HG03139 (cell line): ENCODE results near the gene MEFV.
"Not testable (repeated sequence)": the region's sequence is repeated elsewhere in the genome, so short reads cannot be mapped to it uniquely, and the experiment has no call there.

ENCODE experiments used
- ATAC-seq: cut with Tn5 transposase; IDR thresholded peaks from one replicate; pipeline ENCODE4 v1.9.1; 2021; ENCODE audit not compliant: unreplicated experiment

Gene MEFV, protein sequence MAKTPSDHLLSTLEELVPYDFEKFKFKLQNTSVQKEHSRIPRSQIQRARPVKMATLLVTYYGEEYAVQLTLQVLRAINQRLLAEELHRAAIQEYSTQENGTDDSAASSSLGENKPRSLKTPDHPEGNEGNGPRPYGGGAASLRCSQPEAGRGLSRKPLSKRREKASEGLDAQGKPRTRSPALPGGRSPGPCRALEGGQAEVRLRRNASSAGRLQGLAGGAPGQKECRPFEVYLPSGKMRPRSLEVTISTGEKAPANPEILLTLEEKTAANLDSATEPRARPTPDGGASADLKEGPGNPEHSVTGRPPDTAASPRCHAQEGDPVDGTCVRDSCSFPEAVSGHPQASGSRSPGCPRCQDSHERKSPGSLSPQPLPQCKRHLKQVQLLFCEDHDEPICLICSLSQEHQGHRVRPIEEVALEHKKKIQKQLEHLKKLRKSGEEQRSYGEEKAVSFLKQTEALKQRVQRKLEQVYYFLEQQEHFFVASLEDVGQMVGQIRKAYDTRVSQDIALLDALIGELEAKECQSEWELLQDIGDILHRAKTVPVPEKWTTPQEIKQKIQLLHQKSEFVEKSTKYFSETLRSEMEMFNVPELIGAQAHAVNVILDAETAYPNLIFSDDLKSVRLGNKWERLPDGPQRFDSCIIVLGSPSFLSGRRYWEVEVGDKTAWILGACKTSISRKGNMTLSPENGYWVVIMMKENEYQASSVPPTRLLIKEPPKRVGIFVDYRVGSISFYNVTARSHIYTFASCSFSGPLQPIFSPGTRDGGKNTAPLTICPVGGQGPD

GRCh38 chr16:3256146-3256865 is at the start of gene MEFV:
Gene MEFV, minus strand, starts transcription at chr16:3256633. Its CDS starts 46 bp downstream, at chr16:3256587.
- no peak for ATAC-seq

DNA sequence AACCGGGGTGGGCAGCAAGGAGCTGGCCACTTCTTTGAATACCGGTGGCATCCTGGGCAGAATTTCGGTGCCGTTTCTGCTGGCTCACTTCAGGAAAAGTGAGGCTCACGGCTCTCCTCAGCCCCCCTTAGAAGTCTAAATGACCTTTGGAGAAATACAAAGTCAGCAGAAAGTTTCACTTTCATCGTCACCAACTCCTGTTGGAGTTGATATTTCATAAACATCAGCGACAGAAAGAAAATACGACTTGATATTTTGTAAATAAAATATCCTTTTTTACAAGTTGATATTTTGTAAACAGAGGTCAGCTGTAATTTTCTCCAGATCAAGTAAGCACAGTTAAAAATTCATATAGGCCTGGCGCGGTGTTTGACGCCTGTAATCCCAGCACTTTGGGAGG is 49.6 kb upstream of the MEFV start:
- no peak for ATAC-seq

- peak; percentile 86 for ATAC-seq
Observed at GRCh38 chr16:3305109-3306068, 49.0 kb upstream of the MEFV start, which contains the start of the genes TIGD7 and ZNF75A. Gene TIGD7, minus strand, starts transcription at chr16:3305430. Its CDS starts 4,816 bp downstream, at chr16:3300614. Gene ZNF75A, plus strand, starts transcription at chr16:3305497. Its CDS starts 2,932 bp downstream, at chr16:3308429.

GRCh38 chr16:3304370-3304769 is 47.9 kb upstream of the MEFV start:
- ATAC-seq = no peak

GRCh38 chr16:3295783-3296182 is 39.4 kb upstream of the MEFV start:
- no peak for ATAC-seq

GRCh38 chr16:3295209-3295608 is 38.8 kb upstream of the MEFV start:
- no peak for ATAC-seq

GRCh38 chr16:3292604-3293003 is 36.2 kb upstream of the MEFV start:
- ATAC-seq = no peak

DNA sequence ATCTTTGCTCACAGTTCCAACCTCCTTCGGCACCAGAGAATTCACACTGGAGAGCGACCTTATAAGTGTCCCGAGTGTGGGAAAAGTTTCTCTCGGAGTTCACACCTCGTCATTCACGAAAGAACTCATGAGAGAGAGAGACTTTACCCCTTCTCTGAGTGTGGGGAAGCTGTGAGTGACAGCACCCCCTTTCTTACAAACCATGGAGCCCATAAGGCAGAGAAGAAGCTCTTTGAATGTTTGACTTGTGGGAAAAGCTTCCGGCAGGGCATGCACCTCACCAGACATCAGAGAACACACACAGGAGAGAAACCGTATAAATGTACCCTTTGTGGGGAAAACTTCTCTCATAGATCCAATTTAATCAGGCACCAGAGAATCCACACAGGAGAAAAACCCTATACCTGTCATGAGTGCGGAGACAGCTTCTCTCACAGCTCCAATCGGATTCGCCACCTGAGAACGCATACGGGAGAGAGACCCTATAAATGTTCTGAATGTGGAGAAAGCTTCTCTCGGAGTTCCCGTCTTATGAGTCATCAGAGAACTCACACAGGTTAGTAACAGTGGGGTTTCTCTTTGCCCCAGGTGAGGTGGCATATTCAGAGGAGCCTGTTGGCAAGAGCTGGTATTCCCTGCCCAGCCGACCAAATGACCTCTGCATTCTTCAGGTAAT is 33.7 kb upstream of the MEFV start:
- no peak for ATAC-seq

- no peak for ATAC-seq
Observed at GRCh38 chr16:3285131-3285530, 28.7 kb upstream of the MEFV start.

DNA sequence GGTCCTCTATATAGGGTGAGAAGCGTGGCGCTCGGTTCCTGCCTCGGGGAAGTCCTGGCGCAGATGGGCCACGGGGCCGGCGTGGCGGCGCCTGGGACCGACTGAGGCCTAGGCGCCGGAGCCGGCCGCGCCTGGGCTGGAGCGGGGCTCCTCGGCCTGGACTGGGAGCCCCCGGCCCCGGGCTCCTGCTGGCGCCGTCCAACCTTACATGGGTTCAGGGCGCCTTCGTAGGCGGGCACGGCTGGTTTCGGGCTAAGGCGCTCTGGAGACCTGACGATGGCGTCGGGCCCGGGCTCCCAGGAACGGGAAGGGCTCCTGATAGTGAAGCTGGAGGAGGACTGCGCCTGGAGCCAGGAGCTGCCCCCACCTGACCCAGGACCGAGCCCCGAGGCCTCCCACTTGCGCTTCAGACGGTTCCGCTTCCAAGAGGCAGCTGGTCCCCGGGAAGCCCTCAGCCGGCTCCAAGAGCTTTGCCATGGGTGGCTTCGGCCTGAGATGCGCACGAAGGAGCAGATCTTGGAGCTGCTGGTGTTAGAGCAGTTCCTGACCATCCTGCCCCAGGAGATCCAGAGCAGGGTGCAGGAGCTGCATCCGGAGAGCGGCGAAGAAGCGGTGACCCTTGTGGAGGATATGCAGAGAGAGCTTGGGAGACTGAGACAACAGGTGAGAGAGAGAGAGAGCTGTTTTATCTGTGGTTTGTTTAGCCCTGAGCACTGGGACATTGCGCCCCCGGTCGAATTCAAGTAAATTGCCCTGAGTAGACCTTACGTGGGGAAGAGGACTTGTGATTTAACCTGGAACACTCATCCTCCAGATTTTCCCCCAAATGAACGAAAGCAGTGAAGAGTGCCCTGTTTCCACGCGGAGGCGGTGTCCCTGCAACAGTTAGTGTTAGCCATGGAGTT is 27.4 kb upstream of the MEFV start:
- no peak for ATAC-seq

DNA sequence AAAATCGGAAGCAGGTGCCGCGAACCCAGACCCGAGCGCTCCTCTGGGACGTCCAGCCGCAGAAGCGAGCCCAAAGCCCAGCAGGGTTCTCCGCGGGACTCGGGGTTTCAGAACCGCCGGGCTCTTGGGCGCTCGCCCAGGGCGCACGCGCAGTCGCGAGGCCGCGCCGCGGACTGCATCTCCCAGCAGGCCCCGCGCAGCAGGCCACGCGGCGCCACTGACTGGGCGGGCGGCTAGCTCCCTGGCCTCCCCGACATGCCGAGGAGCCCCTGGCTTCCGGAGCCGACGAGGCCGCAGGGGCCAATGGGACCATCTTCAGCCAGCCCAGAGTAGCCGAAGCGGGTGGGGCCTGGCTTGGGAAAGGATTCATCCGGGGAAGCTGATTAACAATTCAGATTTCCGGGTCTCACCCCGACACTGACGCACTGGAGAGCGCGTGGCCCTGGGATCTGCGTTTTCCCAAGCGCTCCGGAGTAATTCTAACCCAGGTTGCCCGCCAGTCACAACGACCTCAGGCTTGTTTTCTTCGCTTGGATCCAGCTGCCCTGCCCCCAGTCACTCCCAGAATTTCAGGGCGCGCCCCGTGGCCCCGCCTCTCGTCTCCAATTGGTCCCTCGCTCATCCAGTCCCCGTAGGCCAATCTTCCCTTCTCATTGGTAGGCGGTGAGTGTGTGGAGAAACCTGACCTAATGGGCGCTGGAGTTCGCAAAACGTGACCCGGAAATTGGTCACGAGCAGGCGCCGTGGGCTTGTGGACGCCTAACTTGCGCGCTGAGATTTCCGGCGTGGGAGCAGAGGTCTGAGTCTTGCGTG is 26.5 kb upstream of the MEFV start, which contains the start of gene ZNF263:
ZNF263 (plus strand) TSS at position 762 of the 813 bp plus-strand sequence. CDS start 328 bp downstream, outside the sequence.
- peak; percentile 74 for ATAC-seq

GRCh38 chr16:3282103-3282729 is 25.8 kb upstream of the MEFV start:
- peak; percentile 25 for ATAC-seq

DNA sequence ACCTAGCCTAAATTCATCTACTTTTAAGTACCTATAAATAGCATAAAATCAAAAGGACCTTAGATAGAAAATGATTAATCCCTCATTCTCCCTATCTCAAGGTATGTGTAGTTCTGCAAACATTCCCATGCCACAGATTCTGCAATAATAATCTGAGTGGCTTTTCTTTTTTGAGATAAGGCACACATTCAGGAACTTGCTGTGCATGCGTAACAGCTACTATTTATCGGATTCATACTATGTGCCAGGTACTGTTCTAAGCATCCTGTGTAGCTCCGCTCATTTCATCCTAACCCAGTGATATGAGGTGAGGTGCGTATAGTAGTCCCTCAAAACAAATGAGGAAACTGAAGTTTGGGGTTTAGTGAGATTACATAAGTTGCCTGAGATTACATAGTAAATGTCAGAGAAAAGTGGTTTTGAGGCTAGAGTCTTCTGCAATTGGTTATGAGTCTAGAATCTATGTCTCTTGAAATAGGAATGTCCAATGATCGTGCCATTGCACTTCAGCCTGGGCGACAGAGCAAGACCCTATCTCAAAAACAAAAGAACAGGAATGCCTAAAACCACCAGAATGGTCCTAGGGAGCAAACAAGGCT is 24.9 kb upstream of the MEFV start:
- ATAC-seq = no peak

DNA sequence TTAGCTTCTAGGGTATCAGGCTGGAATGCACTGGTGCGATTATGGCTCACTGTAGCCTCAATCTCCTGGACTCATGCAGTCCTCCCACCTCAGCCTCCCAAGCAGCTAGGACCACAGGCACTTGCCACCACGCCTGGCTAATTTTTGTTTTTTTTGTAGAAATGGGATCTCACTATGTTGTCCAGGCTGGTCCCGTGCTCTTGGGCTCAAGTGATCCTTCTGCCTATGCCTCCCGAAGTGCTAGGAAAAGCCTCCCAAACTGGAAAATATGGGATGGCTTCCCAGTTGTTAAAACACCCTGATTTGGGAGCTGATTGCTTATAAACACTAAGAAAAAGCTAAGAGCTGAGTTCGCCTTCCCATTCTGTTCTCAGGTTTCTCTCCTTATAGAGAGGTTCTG is 20.2 kb upstream of the MEFV start:
- ATAC-seq = no peak

GRCh38 chr16:3274947-3275346 is 18.5 kb upstream of the MEFV start:
- ATAC-seq = no peak

- ATAC-seq = no peak
Observed at GRCh38 chr16:3274490-3274889, 18.1 kb upstream of the MEFV start.

GRCh38 chr16:3271281-3271680 is 14.8 kb upstream of the MEFV start:
- not testable (repeated sequence) for ATAC-seq
